Neutrophil (primary cell): ENCODE data around the gene RARRES2.

ENCODE experiments used
- H3K27ac ChIP-seq: fragments of 200-600 bp; sonication (generic); 2 replicates; pipeline ENCODE4 v1.5.1; 2016; ENCODE audit warnings: mild to moderate bottlenecking, moderate library complexity
- H3K27me3 ChIP-seq: fragments of 200-600 bp; sonication (generic); 2 replicates; pipeline ENCODE4 v1.6.0; 2016; ENCODE audit warnings: mild to moderate bottlenecking
- H3K36me3 ChIP-seq: fragments of 200-600 bp; sonication (generic); 2 replicates; pipeline ENCODE4 v1.5.1; 2017
- H3K4me1 ChIP-seq, 2 experiments: fragments of 200-600 bp in 1 of 2; sonication (generic) in 1 of 2; 1 replicate in 1 of 2; 2 replicates in 1 of 2; pipeline versions ENCODE4 v1.5.1 to v1.6.1; 2013 to 2016; ENCODE audit warnings: low read depth in 1 of 2, low read length in 1 of 2, mild to moderate bottlenecking in 1 of 2, moderate library complexity in 1 of 2; ENCODE audit not compliant: control insufficient read depth in 1 of 2, insufficient read depth in 1 of 2
- H3K4me3 ChIP-seq, 2 experiments: fragments of 200-600 bp in 1 of 2; sonication (generic) in 1 of 2; 1 replicate in 1 of 2; 2 replicates in 1 of 2; pipeline ENCODE4 v1.5.1; 2013 to 2016; ENCODE audit warnings: low read depth in 1 of 2, low read length in 1 of 2, mild to moderate bottlenecking in 1 of 2, moderate library complexity in 1 of 2
- H3K9me3 ChIP-seq: fragments of 200-600 bp; sonication (generic); 2 replicates; pipeline ENCODE4 v1.5.1; 2016
- CTCF ChIP-seq: fragments of 200-600 bp; sonication (generic); IDR thresholded peaks from 2 replicates; pipeline ENCODE4 v1.5.1; 2016; ENCODE audit warnings: antibody characterized with exemption

The RARRES2 gene

GRCh38 chr7:150385302-150385723 is 43.9 kb upstream of the RARRES2 start:
- Histone ChIP-seq H3K9me3 (no peaks in the 10 kb centered on the region), H3K27me3 (no peaks in the 10 kb centered on the region), H3K36me3 (no peaks in the 10 kb centered on the region), H3K4me3 (peak overlapping the region; percentile 19 to 26), H3K4me1 (peaks cover 40 to 46% of the 10 kb centered on the region in 2 experiments), H3K27ac (peak overlapping the region; percentile 71)
- no peak for TF ChIP-seq CTCF

- H3K27ac ChIP-seq: peak overlapping the region; percentile 71
- peak overlapping the region; percentile 19 to 26 for H3K4me3 ChIP-seq
- no peaks in the 10 kb centered on the region for H3K9me3 ChIP-seq
Measured at GRCh38 chr7:150384406-150385301, 43.2 kb upstream of the RARRES2 start.

GRCh38 chr7:150383710-150384397 is 42.4 kb upstream of the RARRES2 start:
- no peaks in the 10 kb centered on the region for H3K9me3 ChIP-seq
- peak overlapping the region; percentile 71 for H3K27ac ChIP-seq
- no peaks in the 10 kb centered on the region for H3K27me3 ChIP-seq
- TF ChIP-seq CTCF: no peak
- no peaks in the 10 kb centered on the region for H3K36me3 ChIP-seq
- H3K4me1 ChIP-seq: peaks cover 49 to 51% of the 10 kb centered on the region in 2 experiments
- H3K4me3 ChIP-seq: peak overlapping the region; percentile 19 to 26

More at GRCh38 chr7:150384406-150385301, 43.2 kb upstream of the RARRES2 start:
- Histone ChIP-seq H3K27me3 (no peaks in the 10 kb centered on the region), H3K4me1 (peaks cover 47 to 52% of the 10 kb centered on the region in 2 experiments), H3K36me3 (no peaks in the 10 kb centered on the region)
- no peak for TF ChIP-seq CTCF

- no peak for TF ChIP-seq CTCF
- H3K9me3 ChIP-seq: no peaks in the 10 kb centered on the region
- H3K4me1 ChIP-seq: peaks cover 56% of the 10 kb centered on the region in 2 experiments
- H3K27ac ChIP-seq: no peak overlapping the region
- no peaks in the 10 kb centered on the region for H3K27me3 ChIP-seq
- no peaks in the 10 kb centered on the region for H3K36me3 ChIP-seq
- no peak overlapping the region for H3K4me3 ChIP-seq
Measured at GRCh38 chr7:150382844-150383225, 41.4 kb upstream of the RARRES2 start.

GRCh38 chr7:150382123-150382843 is 40.9 kb upstream of the RARRES2 start:
- no peak for TF ChIP-seq CTCF
- Histone ChIP-seq H3K36me3 (no peaks in the 10 kb centered on the region), H3K4me3 (no peak overlapping the region), H3K27me3 (no peaks in the 10 kb centered on the region), H3K9me3 (no peaks in the 10 kb centered on the region), H3K27ac (no peak overlapping the region), H3K4me1 (peaks cover 56% of the 10 kb centered on the region in 2 experiments)
